Hepatocyte (in vitro differentiated cells): Measurements from ENCODE around the gene XPR1.

Source experiments
- EZH2 ChIP-seq: fragments of 200-600 bp; sonication (generic); IDR thresholded peaks from 2 replicates; pipeline ENCODE4 v1.6.1; 2016; ENCODE audit warnings: antibody characterized with exemption, mild to moderate bottlenecking, borderline replicate concordance
- EZH2phosphoT487 ChIP-seq: fragments of 200-600 bp; sonication (generic); IDR thresholded peaks from one replicate; pipeline ENCODE4 v1.6.1; 2018; ENCODE audit warnings: antibody characterized with exemption, mild to moderate bottlenecking, low read depth, moderate library complexity; ENCODE audit not compliant: unreplicated experiment, severe bottlenecking
- TF ChIP-seq, protein P1 (sequence below): fragments of 200-600 bp; sonication (generic); IDR thresholded peaks from 2 replicates; pipeline ENCODE4 v1.5.1; 2016; ENCODE audit warnings: antibody characterized with exemption, mild to moderate bottlenecking; ENCODE audit not compliant: poor library complexity

DNA sequence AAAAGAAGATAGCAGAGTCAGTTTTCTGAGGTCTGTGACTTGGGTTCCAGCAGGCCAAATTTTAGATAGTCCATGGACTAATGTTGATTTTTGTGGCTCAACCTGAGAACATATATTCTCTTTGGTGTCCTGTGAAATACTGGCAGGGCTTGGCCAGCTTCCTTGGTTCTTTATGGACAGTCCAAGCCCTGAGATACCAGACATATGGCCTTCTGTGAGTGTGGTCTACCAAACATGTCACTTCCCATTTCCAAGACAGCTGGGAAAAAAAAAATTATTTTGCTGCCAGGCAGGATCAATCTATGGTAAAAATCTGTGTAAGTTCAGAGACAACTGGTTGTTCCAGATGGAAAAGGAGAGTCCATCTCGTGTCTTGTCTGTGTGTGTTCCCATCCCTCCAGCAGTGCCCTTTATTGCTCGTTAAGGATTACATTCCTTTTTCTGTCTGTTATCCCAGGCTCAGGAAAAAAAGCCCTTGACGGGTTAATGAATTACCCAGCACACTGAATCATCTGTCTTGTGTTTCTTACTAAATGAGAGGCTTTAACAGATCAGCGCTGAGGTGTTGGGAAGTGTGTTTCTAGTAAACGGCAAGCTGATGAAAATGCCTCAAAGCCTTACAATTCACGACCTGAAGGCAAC, 33.4 kb upstream of the XPR1 start:
- TF ChIP-seq, protein P1, sequence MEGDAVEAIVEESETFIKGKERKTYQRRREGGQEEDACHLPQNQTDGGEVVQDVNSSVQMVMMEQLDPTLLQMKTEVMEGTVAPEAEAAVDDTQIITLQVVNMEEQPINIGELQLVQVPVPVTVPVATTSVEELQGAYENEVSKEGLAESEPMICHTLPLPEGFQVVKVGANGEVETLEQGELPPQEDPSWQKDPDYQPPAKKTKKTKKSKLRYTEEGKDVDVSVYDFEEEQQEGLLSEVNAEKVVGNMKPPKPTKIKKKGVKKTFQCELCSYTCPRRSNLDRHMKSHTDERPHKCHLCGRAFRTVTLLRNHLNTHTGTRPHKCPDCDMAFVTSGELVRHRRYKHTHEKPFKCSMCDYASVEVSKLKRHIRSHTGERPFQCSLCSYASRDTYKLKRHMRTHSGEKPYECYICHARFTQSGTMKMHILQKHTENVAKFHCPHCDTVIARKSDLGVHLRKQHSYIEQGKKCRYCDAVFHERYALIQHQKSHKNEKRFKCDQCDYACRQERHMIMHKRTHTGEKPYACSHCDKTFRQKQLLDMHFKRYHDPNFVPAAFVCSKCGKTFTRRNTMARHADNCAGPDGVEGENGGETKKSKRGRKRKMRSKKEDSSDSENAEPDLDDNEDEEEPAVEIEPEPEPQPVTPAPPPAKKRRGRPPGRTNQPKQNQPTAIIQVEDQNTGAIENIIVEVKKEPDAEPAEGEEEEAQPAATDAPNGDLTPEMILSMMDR = no peak
- TF ChIP-seq EZH2phosphoT487 (no peak), EZH2 (no peak)
